Endothelial cell of umbilical vein (primary cell): ENCODE results near the gene PTCH2. TPM values are rescaled to one million over a fixed set of nuclear protein-coding genes. Genes with fewer than 3 reads are reported as not detected.

Source experiments
- BruUV-seq: library from RNA; stranded (reverse); fragments of 400-500 nt; replicated peaks from 2 replicates; lab custom pipeline; 2021; lab: Mats Ljungman, UMichigan
- CTCF ChIA-PET: fragments of 300-600, 350-600 bp; sonication (Branson Sonifier 250); formaldehyde crosslinking; loops from one replicate; lab custom pipeline; 2021; ENCODE audit warnings: antibody characterized with exemption, inconsistent platforms; lab: Charles Lee
- POLR2A ChIA-PET: fragments of 300-600, 350-600 bp; sonication (Branson Sonifier 250); formaldehyde crosslinking; loops from one replicate; lab custom pipeline; 2021; ENCODE audit warnings: antibody characterized with exemption, inconsistent platforms; lab: Charles Lee
- DNase-seq: peaks from one replicate; pipeline ENCODE4 v3.0.0-alpha.2; 2011; ENCODE audit warnings: low read depth, low spot score
- FAIRE-seq: peaks from 2 replicates; lab custom pipeline; 2011; peaks lifted over from hg19 to GRCh38; lab: Jason Lieb, UNC
- H2AFZ ChIP-seq: 2 replicates; pipeline ENCODE4 v1.6.0; 2012; ENCODE audit warnings: low read depth, low read length, control low read depth, inconsistent platforms
- H3K27ac ChIP-seq: 2 replicates; pipeline ENCODE4 v1.5.1; 2011; ENCODE audit warnings: low read depth, mild to moderate bottlenecking, control low read depth, low read length, moderate library complexity; ENCODE audit not compliant: insufficient read depth
- H3K27me3 ChIP-seq, 2 experiments: 2 replicates each; pipeline versions ENCODE4 v1.6.0 to v1.6.1; 2011; ENCODE audit warnings: low read length in 2 of 2, mixed read lengths in 1 of 2; ENCODE audit not compliant: control insufficient read depth in 2 of 2, insufficient read depth in 2 of 2
- H3K36me3 ChIP-seq, 2 experiments: 2 replicates in 1 of 2; 3 replicates in 1 of 2; pipeline ENCODE4 v1.5.1; 2011; ENCODE audit warnings: low read length in 2 of 2, mild to moderate bottlenecking in 1 of 2, moderate library complexity in 1 of 2; ENCODE audit not compliant: control insufficient read depth in 2 of 2, insufficient read depth in 2 of 2; ENCODE audit errors: extremely low read depth in 1 of 2
- H3K4me1 ChIP-seq: 3 replicates; pipeline ENCODE4 v1.5.1; 2011; ENCODE audit warnings: mild to moderate bottlenecking, low read length; ENCODE audit not compliant: control insufficient read depth, insufficient read depth; ENCODE audit errors: extremely low read depth
- H3K4me2 ChIP-seq: 2 replicates; pipeline ENCODE4 v1.6.1; 2011; ENCODE audit warnings: low read length, control low read depth, mixed read lengths; ENCODE audit not compliant: insufficient read depth
- H3K4me3 ChIP-seq, 3 experiments: fragments of 200-600 bp in 1 of 3; sonication (generic), shearing (Covaris generic) in 1 of 3; replicated peaks in 1 of 3; 2 replicates each; pipeline ENCODE4 v1.5.1; 2011 to 2016; ENCODE audit warnings: control low read depth in 3 of 3, low read length in 3 of 3, mild to moderate bottlenecking in 2 of 3, inconsistent platforms in 1 of 3, low read depth in 1 of 3, moderate library complexity in 1 of 3; ENCODE audit not compliant: insufficient read depth in 1 of 3
- H3K79me2 ChIP-seq: 2 replicates; pipeline ENCODE4 v1.6.0; 2012; ENCODE audit warnings: low read length, inconsistent platforms; ENCODE audit not compliant: control insufficient read depth, insufficient read depth
- H3K9ac ChIP-seq: replicated peaks from 2 replicates; pipeline ENCODE3; 2011; ENCODE audit warnings: low read length, control low read depth; ENCODE audit not compliant: insufficient read depth; ENCODE audit errors: extremely low read depth
- H3K9me1 ChIP-seq: replicated peaks from 3 replicates; pipeline ENCODE4 v1.6.0; 2011; ENCODE audit warnings: mild to moderate bottlenecking, low read length; ENCODE audit not compliant: control insufficient read depth, insufficient read depth; ENCODE audit errors: extremely low read depth
- H3K9me3 ChIP-seq: replicated peaks from 2 replicates; pipeline ENCODE4 v1.5.1; 2012; ENCODE audit warnings: low read length, inconsistent platforms; ENCODE audit not compliant: control insufficient read depth, insufficient read depth
- H4K20me1 ChIP-seq: replicated peaks from 2 replicates; pipeline ENCODE3; 2011; ENCODE audit warnings: mild to moderate bottlenecking, low read length; ENCODE audit not compliant: control insufficient read depth, insufficient read depth; ENCODE audit errors: extremely low read depth
- POLR2A ChIP-seq: IDR thresholded peaks from 2 replicates; pipeline ENCODE4 v1.6.1; 2012; ENCODE audit warnings: low read depth, mild to moderate bottlenecking, control low read depth, low read length
- POLR2AphosphoS5 ChIP-seq: IDR thresholded peaks from 2 replicates; pipeline ENCODE4 v1.6.1; 2012; ENCODE audit warnings: low read depth, mild to moderate bottlenecking, control low read depth, low read length, moderate library complexity; ENCODE audit not compliant: insufficient read depth
- dilution Hi-C: fragments of 300-500 bp; cut with MboI; formaldehyde crosslinking; loops from one replicate; pipeline ENCODE4 v1.15.0; 2019; ENCODE audit warnings: low sequenced_read_pairs; ENCODE audit not compliant: extremely low pct_ligation_motif_present
- intact Hi-C: fragments of 100-400 bp; cut with micrococcal nuclease; formaldehyde crosslinking; loops from one replicate; pipeline ENCODE4 v1.10.0; 2022
- polyA plus RNA-seq, 4 experiments: library from polyadenylated mRNA; depleted of rRNA in 3 of 4; stranded (reverse) in 3 of 4; unstranded in 1 of 4; fragments of >200 nt; gene quantifications; 2 replicates each; pipeline versions ENCODE4 v1.2.1 to v1.2.3, GENCODE V29; 2011 to 2012; ENCODE audit warnings: missing spikeins in 1 of 4
- total RNA-seq: library from RNA; stranded (reverse); gene quantifications from 2 replicates; pipeline ENCODE4 v1.2.3, GENCODE V29; 2021
- TF ChIP-seq, protein P1 (sequence below), 2 donors: IDR thresholded peaks; 1 replicate in 1 of 2; 2 replicates in 1 of 2; pipeline ENCODE4 v1.5.1; 2011; ENCODE audit warnings: low read length in 2 of 2, mild to moderate bottlenecking in 2 of 2, moderate library complexity in 2 of 2, control low read depth in 1 of 2, inconsistent platforms in 1 of 2, low read depth in 1 of 2; ENCODE audit not compliant: insufficient read depth in 1 of 2; ENCODE audit errors: extremely low read depth in 1 of 2

The PTCH2 gene
- total and polyA plus RNA-seq, 2 donors (not counting 3 experiments of a cell fraction or from before 2014, with no cell fraction given), result 1.8 TPM

DNA sequence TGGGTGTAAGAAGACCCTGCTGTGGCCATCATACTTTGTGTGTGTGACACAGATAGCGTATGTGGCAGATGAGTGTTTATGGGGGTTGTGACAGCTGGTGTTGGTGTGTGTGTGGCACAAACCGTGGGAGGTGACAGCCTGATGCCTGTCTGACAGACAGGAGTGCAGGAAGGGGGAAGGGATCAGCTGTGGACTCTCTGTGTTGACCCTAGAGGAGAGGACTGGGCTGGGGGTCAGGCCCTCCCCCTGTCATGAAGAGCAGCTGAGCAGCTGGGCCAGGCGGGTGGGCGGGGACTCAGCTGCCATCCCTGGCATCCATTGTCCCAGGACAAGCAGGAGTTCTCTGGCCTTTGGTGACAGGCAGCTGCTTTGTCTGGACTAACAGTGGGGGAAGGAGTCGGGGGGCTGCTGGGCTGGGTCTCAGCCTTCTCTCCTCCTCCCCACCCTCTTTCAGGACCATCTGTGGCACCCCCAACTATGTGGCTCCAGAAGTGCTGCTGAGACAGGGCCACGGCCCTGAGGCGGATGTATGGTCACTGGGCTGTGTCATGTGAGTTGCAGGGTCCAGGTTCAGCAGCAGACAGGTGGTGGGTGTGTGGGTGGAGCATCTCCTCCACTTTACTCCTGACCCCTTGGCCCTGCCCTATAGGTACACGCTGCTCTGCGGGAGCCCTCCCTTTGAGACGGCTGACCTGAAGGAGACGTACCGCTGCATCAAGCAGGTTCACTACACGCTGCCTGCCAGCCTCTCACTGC lies 40.6 kb downstream of the PTCH2 start:
- H3K4me1 ChIP-seq, result peaks cover 36% of the 10 kb centered on the region
- H3K79me2 ChIP-seq, result peaks cover 46% of the 10 kb centered on the region
- no peaks in the 10 kb centered on the region for H3K27me3 ChIP-seq
- H3K9me3 ChIP-seq, result no peaks in the 10 kb centered on the region
- peak overlapping the region; percentile 92 for H3K4me2 ChIP-seq
- H3K9me1 ChIP-seq, result no peaks in the 10 kb centered on the region
- no TSS peak for BruUV-seq
- H3K27ac ChIP-seq, result peak overlapping the region; percentile 12
- H2AFZ ChIP-seq, result no peak overlapping the region
- H4K20me1 ChIP-seq, result no peaks in the 10 kb centered on the region
- intact Hi-C loops, result loop anchor here (10.0 kb wide), 1 partner anchor 882 kb away; the partner anchor contains the start of genes GPBP1L1 and TMEM69
- ChIA-PET CTCF (interaction anchor here (1.0 kb wide), 1 partner anchor 9 kb away, joined by 3 read pairs; no protein-coding TSS in a partner anchor), POLR2A (interaction anchor here (3.5 kb wide), 1 partner anchor 16 kb away, joined by 48 read pairs; no protein-coding TSS in a partner anchor)
- peaks cover 4 to 32% of the 10 kb centered on the region in 2 experiments for H3K36me3 ChIP-seq
- DNase-seq (no peak), FAIRE-seq (no peak)
- peak overlapping the region in 2 of 3 experiments; percentile 41 to 69 for H3K4me3 ChIP-seq
- H3K9ac ChIP-seq, result peak overlapping the region; percentile 47
- dilution Hi-C loops, result no loop called here
- TF ChIP-seq, protein P1, sequence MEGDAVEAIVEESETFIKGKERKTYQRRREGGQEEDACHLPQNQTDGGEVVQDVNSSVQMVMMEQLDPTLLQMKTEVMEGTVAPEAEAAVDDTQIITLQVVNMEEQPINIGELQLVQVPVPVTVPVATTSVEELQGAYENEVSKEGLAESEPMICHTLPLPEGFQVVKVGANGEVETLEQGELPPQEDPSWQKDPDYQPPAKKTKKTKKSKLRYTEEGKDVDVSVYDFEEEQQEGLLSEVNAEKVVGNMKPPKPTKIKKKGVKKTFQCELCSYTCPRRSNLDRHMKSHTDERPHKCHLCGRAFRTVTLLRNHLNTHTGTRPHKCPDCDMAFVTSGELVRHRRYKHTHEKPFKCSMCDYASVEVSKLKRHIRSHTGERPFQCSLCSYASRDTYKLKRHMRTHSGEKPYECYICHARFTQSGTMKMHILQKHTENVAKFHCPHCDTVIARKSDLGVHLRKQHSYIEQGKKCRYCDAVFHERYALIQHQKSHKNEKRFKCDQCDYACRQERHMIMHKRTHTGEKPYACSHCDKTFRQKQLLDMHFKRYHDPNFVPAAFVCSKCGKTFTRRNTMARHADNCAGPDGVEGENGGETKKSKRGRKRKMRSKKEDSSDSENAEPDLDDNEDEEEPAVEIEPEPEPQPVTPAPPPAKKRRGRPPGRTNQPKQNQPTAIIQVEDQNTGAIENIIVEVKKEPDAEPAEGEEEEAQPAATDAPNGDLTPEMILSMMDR (IDR thresholded peaks at IDR 0.05; ENCODE audit: extremely low read depth in 1 of 2, insufficient read depth in 1 of 2, low read depth in 1 of 2, low read length in 2 of 2), result no peak
- TF ChIP-seq POLR2AphosphoS5 (peak; percentile 15), POLR2A (peak; percentile 53)
